GM12878 (cell line): ENCODE measurements around the gene EPHB1. TPM values are rescaled to one million over a fixed set of nuclear protein-coding genes. Genes with fewer than 3 reads are reported as not detected.

ENCODE experiments used
- ATAC-seq: fragments of 200-7000 bp; cut with Tn5 transposase; 3 replicates; pipeline ENCODE4 v1.9.1; 2020; ENCODE audit warnings: mild to moderate bottlenecking, moderate library complexity
- BruUV-seq: library from RNA; stranded (reverse); fragments of 400-500 nt; replicated peaks from 2 replicates; lab custom pipeline; 2021; lab: Mats Ljungman, UMichigan
- CTCF ChIA-PET: fragments of 300-600 bp; sonication (Branson Sonifier 250); formaldehyde crosslinking; extraction: SDS; loops from one replicate; lab custom pipeline; 2021; ENCODE audit warnings: inconsistent platforms; lab: Yijun Ruan, JAX
- POLR2A ChIA-PET: fragments of 350-600 bp; formaldehyde crosslinking; extraction: SDS; loops from one replicate; lab custom pipeline; 2021; ENCODE audit warnings: inconsistent platforms; lab: Charles Lee
- RAD21 ChIA-PET: fragments of 300-600 bp; sonication (Branson Sonifier 250); formaldehyde crosslinking; loops from one replicate; lab custom pipeline; 2023; ENCODE audit warnings: antibody characterized with exemption; ENCODE audit not compliant: unreplicated experiment; lab: Charles Lee
- SMC1A ChIA-PET: fragments of 300-600 bp; sonication (Branson Sonifier 250); formaldehyde crosslinking; loops from one replicate; lab custom pipeline; 2023; ENCODE audit not compliant: unreplicated experiment, uncharacterized antibody; lab: Charles Lee
- DNase-seq: peaks from one replicate; pipeline ENCODE4 v3.0.0-alpha.2; 2011; ENCODE audit warnings: low read depth, low spot score
- FAIRE-seq: peaks from 3 replicates; lab custom pipeline; 2011; peaks lifted over from hg19 to GRCh38; lab: Jason Lieb, UNC
- H2AFZ ChIP-seq: 2 replicates; pipeline ENCODE4 v1.6.0; 2011; ENCODE audit warnings: low read depth, low read length, control low read depth; ENCODE audit not compliant: control insufficient read depth
- H3K27ac ChIP-seq: 2 replicates; pipeline ENCODE4 v1.5.1; 2011; ENCODE audit warnings: control low read depth; ENCODE audit not compliant: control insufficient read depth, insufficient read depth
- H3K27me3 ChIP-seq, 2 experiments: replicated peaks in 1 of 2; 2 replicates each; pipeline versions ENCODE4 v1.6.0 to v1.6.1; 2011; ENCODE audit warnings: low read length in 1 of 2; ENCODE audit not compliant: control insufficient read depth in 2 of 2, insufficient read depth in 2 of 2
- H3K36me3 ChIP-seq, 2 experiments: 2 replicates each; pipeline ENCODE4 v1.5.1; 2011; ENCODE audit warnings: low read length in 1 of 2; ENCODE audit not compliant: control insufficient read depth in 2 of 2, insufficient read depth in 2 of 2
- H3K4me1 ChIP-seq: 2 replicates; pipeline ENCODE4 v1.6.1; 2011; ENCODE audit warnings: mild to moderate bottlenecking, low read length, moderate library complexity, mixed read lengths; ENCODE audit not compliant: control insufficient read depth, insufficient read depth
- H3K4me2 ChIP-seq: 2 replicates; pipeline ENCODE4 v1.6.0; 2011; ENCODE audit warnings: control low read depth; ENCODE audit not compliant: control insufficient read depth, insufficient read depth
- H3K4me3 ChIP-seq: fragments of 200-600 bp; sonication (generic); 2 replicates; pipeline ENCODE4 v1.5.1; 2016
- H3K79me2 ChIP-seq: 2 replicates; pipeline ENCODE4 v1.6.0; 2011; ENCODE audit warnings: low read length; ENCODE audit not compliant: control insufficient read depth, insufficient read depth
- H3K9ac ChIP-seq: 2 replicates; pipeline ENCODE4 v1.8.0; 2011; ENCODE audit warnings: low read length, control low read depth, mixed read lengths; ENCODE audit not compliant: control insufficient read depth, insufficient read depth
- H3K9me3 ChIP-seq: replicated peaks from 3 replicates; pipeline ENCODE4 v1.5.1; 2011; ENCODE audit warnings: mild to moderate bottlenecking, low read length; ENCODE audit not compliant: control insufficient read depth, insufficient read depth
- H4K20me1 ChIP-seq: 2 replicates; pipeline ENCODE4 v1.6.0; 2011; ENCODE audit not compliant: control insufficient read depth, insufficient read depth
- WGBS: methylation state at CpG from one replicate; pipeline ENCODE4 v1.1.6; 2016; ENCODE audit warnings: low lambda C conversion rate; ENCODE audit not compliant: insufficient replicate concordance, insufficient coverage; ENCODE audit errors: missing lambda C conversion rate; 5-methylcytosine and 5-hydroxymethylcytosine counted together
- in situ Hi-C: fragments of 300-500 bp; cut with MboI; formaldehyde crosslinking; loops from 9 replicates; pipeline ENCODE4 v1.14.3; 2018; ENCODE audit warnings: mixed read lengths
- intact Hi-C: fragments of 100-400 bp; cut with micrococcal nuclease; formaldehyde crosslinking; loops from one replicate; pipeline ENCODE4 v1.14.2; 2022; ENCODE audit not compliant: unreplicated experiment
- polyA plus RNA-seq, 11 experiments: library from polyadenylated mRNA; depleted of rRNA in 4 of 11; unstranded in 6 of 11; stranded (reverse) in 5 of 11; fragments of >200 nt; fragmentation: Nextera tagmentation in 4 of 11; fragmentation: Illumina TruSeq in 1 of 11; extraction: Ambion mirVana in 4 of 11; extraction: Trizol in 1 of 11; gene quantifications; 1 replicate in 1 of 11; 2 replicates in 10 of 11; pipeline versions ENCODE4 v1.2.1 to v1.2.3, GENCODE V29; 2011 to 2016; ENCODE audit warnings: inconsistent platforms in 2 of 11, missing spikeins in 2 of 11, low read depth in 1 of 11
- total RNA-seq, 4 experiments: library from RNA; depleted of rRNA in 3 of 4; stranded (reverse); fragments of >200 nt in 3 of 4; fragmentation: Illumina TruSeq in 1 of 4; extraction: Trizol in 1 of 4; gene quantifications; 2 replicates each; pipeline versions ENCODE4 v1.2.1 to v1.2.3, GENCODE V29; 2013 to 2021
- TF ChIP-seq, protein P1 (sequence below): fragments of 450-650 bp; formaldehyde crosslinking; IDR thresholded peaks from 2 replicates; pipeline ENCODE4 v1.4.0; 2020; ENCODE audit warnings: mild to moderate bottlenecking, moderate library complexity

Gene EPHB1
- total and polyA plus RNA-seq, 10 of the 15 experiments (the other 5 are each of a cell fraction or from before 2014, with no cell fraction given) = 0.33 to 23.8 (median 1.2) TPM

DNA sequence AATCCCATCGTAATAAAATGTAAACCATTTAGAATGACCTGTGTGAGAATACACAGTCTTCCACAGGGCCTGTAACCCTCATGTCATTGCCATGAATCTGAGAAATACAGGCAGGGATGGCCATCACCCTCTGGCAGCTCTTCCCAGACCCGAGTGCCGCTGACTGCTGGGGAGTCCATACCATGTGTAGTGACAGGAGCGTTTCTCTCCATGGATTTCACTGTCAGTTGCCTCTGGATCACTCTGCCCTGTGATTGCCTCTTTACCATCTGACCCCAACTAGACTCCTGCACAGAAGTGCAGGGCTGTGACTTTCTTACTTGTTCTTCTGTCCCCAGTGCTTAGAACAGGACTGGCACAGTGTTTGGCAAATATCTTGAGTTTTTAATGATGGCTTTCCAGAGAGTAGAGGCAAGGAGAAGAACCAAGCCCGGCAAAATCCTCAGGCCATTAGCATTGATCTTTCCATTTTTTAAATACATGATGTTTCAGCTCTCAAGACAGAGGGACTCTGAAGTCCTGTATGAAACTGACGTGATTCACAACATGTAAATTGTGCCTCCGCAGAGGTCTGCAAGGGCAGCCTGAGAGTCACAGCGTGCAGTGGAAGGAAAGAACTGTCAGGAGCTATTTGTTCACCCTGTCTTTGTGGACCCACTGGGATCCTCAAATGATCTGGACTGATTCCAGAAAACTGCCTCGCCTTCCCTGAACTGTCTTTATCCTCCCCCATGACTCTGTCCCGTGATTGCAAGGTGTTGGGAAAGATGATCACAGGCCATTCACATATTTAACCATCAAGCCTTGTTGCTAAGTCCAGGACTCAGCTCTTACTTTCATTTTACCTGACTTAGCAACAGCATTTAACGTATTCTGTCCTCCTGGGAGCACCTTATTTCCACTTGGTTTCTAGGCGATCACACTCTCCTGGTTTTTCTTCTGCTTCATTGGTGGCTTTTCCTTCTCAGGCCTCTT lies 354.9 kb downstream of the EPHB1 start:
- Histone ChIP-seq H3K4me1 (no peaks in the 10 kb centered on the region), H3K4me3 (no peak overlapping the region), H3K79me2 (no peaks in the 10 kb centered on the region), H2AFZ (no peak overlapping the region), H4K20me1 (no peaks in the 10 kb centered on the region; the same call in 1 of the 2 replicates), H3K9me3 (no peaks in the 10 kb centered on the region), H3K27me3 (no peaks in the 10 kb centered on the region), H3K27ac (no peak overlapping the region), H3K4me2 (no peak overlapping the region), H3K36me3 (peaks cover 0 to 3% of the 10 kb centered on the region in 2 experiments; a peak in 3 of 4 replicates), H3K9ac (no peak overlapping the region)
- RAD21 ChIA-PET = no interaction called here
- FAIRE-seq (no peak), ATAC-seq (no peak), DNase-seq (no peak)
- WGBS = 19% methylated on average over 12 of the region's 12 CpGs
- SMC1A ChIA-PET = interaction anchor here (0.9 to 1.1 kb wide), 2 partner anchors 8 to 16 kb away, joined by 3 to 5 read pairs; no protein-coding TSS in a partner anchor
- TF ChIP-seq, protein P1, sequence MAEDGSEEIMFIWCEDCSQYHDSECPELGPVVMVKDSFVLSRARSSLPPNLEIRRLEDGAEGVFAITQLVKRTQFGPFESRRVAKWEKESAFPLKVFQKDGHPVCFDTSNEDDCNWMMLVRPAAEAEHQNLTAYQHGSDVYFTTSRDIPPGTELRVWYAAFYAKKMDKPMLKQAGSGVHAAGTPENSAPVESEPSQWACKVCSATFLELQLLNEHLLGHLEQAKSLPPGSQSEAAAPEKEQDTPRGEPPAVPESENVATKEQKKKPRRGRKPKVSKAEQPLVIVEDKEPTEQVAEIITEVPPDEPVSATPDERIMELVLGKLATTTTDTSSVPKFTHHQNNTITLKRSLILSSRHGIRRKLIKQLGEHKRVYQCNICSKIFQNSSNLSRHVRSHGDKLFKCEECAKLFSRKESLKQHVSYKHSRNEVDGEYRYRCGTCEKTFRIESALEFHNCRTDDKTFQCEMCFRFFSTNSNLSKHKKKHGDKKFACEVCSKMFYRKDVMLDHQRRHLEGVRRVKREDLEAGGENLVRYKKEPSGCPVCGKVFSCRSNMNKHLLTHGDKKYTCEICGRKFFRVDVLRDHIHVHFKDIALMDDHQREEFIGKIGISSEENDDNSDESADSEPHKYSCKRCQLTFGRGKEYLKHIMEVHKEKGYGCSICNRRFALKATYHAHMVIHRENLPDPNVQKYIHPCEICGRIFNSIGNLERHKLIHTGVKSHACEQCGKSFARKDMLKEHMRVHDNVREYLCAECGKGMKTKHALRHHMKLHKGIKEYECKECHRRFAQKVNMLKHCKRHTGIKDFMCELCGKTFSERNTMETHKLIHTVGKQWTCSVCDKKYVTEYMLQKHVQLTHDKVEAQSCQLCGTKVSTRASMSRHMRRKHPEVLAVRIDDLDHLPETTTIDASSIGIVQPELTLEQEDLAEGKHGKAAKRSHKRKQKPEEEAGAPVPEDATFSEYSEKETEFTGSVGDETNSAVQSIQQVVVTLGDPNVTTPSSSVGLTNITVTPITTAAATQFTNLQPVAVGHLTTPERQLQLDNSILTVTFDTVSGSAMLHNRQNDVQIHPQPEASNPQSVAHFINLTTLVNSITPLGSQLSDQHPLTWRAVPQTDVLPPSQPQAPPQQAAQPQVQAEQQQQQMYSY (CRISPR knock-in tag) = no peak
- no TSS peak for BruUV-seq
- intact Hi-C loops = no loop called here
- CTCF ChIA-PET = interaction anchor here (0.7 kb wide), 1 partner anchor 19 kb away, joined by 3 read pairs; no protein-coding TSS in a partner anchor
- in situ Hi-C loops = no loop called here
- POLR2A ChIA-PET = no interaction called here
